Muscle of arm (tissue), 12 donors: ENCODE measurements around the gene KIAA1217. TPM values are rescaled to one million over a fixed set of nuclear protein-coding genes. Genes with fewer than 3 reads are reported as not detected.
"Not testable (repeated sequence)": the region's sequence is repeated elsewhere in the genome, so short reads cannot be mapped to it uniquely, and the experiment has no call there.

Experiments
- DNase-seq: peaks from one replicate; pipeline ENCODE4 v3.0.0-alpha.2; 2013
- polyA plus RNA-seq, 12 donors: library from polyadenylated mRNA; unstranded; fragments of 120-200 nt; gene quantifications; one replicate each; pipeline ENCODE4 v1.2.1, GENCODE V29; 2013; ENCODE audit not compliant: insufficient read length in 12 of 12

Gene KIAA1217
- polyA plus RNA-seq, 12 donors, result 25.3 to 49.4 (median 40.3) TPM; not detected in 1

- no peak for DNase-seq
These were observed 130.4 kb downstream of the KIAA1217 start for GRCh38 chr10:24339387-24339786.

- DNase-seq, result no peak
These were observed 131.5 kb downstream of the KIAA1217 start for GRCh38 chr10:24340446-24340845.

GRCh38 chr10:24340883-24341282, 131.9 kb downstream of the KIAA1217 start:
- peak; percentile 28 for DNase-seq

- DNase-seq, result no peak
These were observed 132.4 kb downstream of the KIAA1217 start for GRCh38 chr10:24341371-24341770.

- DNase-seq, result no peak
These were observed 133.0 kb downstream of the KIAA1217 start for GRCh38 chr10:24341897-24342296.

GRCh38 chr10:24343686-24344085, 134.7 kb downstream of the KIAA1217 start:
- peak; percentile 28 for DNase-seq

GRCh38 chr10:24344279-24344678, 135.3 kb downstream of the KIAA1217 start:
- DNase-seq, result peak; percentile 57

- no peak for DNase-seq
These were observed 135.9 kb downstream of the KIAA1217 start for GRCh38 chr10:24344695-24345463.

GRCh38 chr10:24346877-24347519, 138.1 kb downstream of the KIAA1217 start:
- DNase-seq, result no peak

- peak; percentile 76 for DNase-seq
These were observed 140.6 kb downstream of the KIAA1217 start for GRCh38 chr10:24349379-24350001.

- no peak for DNase-seq
These were observed 141.4 kb downstream of the KIAA1217 start for GRCh38 chr10:24350070-24350921.

- DNase-seq, result not testable (repeated sequence)
These were observed 141.9 kb downstream of the KIAA1217 start for GRCh38 chr10:24350922-24351225.

GRCh38 chr10:24351961-24352360, 143.0 kb downstream of the KIAA1217 start:
- DNase-seq, result no peak

GRCh38 chr10:24352399-24352798, 143.5 kb downstream of the KIAA1217 start:
- DNase-seq, result no peak

- no peak for DNase-seq
These were observed 144.4 kb downstream of the KIAA1217 start for GRCh38 chr10:24353319-24353718.

GRCh38 chr10:24355056-24355688, 146.2 kb downstream of the KIAA1217 start:
- DNase-seq, result no peak

- DNase-seq, result no peak
These were observed 148.5 kb downstream of the KIAA1217 start for GRCh38 chr10:24357344-24358004.

GRCh38 chr10:24358022-24358421, 149.1 kb downstream of the KIAA1217 start:
- DNase-seq, result no peak

- DNase-seq, result peak; percentile 82
These were observed 151.6 kb downstream of the KIAA1217 start for GRCh38 chr10:24360282-24361127.

GRCh38 chr10:24363070-24363469, 154.1 kb downstream of the KIAA1217 start:
- no peak for DNase-seq
